CD4-positive, alpha-beta T cell treated with Interleukin-12 subunit alpha and Interleukin-12 subunit beta, for 1 hour (primary cell): ENCODE measurements around the gene SFT2D1.

Experiments
- DNase-seq: peaks from one replicate; pipeline ENCODE4 v3.0.0-alpha.2; 2020

The SFT2D1 gene

GRCh38 chr6:166274739-166275370 is 67.5 kb downstream of the SFT2D1 start:
- no peak for DNase-seq

- DNase-seq: no peak
These were observed 68.2 kb downstream of the SFT2D1 start for GRCh38 chr6:166274163-166274562.

- no peak for DNase-seq
These were observed 71.0 kb downstream of the SFT2D1 start for GRCh38 chr6:166271376-166271765.

- no peak for DNase-seq
These were observed 71.5 kb downstream of the SFT2D1 start for GRCh38 chr6:166270706-166271375.
